HS-27A (cell line): ENCODE results near the gene SUMF1.

ENCODE experiments used
- DNase-seq: peaks from one replicate; pipeline ENCODE4 v3.0.0-alpha.2; 2012; ENCODE audit warnings: low read depth, missing footprints

The SUMF1 gene

DNA sequence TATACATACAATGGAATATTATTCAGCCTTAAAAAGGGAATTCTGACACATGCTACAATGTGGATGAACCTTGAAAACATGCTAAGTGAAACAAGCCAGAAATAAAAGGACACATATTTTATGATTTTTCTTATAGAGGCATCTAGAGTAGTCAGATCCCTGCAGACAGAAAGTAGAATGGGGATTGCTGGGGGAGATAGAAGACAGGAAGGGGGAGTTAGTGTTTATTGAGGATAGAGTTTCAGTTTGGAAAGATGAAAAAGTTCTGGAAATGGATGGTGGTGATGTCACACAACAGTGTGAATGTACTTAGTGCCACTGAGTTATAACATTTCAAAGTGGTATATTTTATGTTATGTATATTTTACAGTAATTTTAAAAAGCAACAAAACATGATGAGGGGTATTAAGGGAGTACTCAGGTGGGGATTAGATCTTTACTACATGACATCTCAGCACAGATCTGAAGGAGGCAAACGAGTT lies 30.8 kb upstream of the SUMF1 start:
- DNase-seq = no peak

DNA sequence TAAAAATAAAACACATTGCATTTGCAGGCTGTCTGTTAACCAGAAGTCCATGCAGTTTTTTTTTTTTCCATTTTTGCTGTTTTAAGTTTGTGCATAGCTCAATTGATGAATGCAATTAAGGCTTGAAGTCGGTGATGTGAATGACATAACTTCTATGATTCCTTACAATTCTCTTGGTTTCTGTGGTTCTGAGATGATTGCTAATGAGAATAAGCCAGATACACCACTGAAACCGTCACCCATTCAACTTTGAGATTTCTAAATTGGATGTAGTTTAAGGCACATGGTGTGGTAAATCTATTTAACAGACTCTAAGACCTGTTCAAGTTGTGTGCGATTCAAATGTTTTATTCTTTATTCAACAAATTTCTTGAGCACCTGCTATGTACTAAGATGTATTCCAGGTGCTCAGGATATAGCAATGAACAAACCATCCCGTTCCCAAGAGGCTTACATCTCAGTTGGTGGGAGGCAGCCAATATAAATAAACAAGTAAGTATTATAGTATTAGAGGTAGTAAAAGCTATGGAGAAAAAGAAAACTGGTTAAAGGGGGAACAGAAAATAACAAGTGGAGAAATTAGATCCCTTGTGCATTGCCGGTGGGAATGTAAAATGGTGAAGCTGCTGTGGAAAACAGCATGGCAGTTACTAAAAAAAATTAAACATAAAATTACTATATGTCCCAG lies 30.1 kb upstream of the SUMF1 start:
- DNase-seq = no peak

DNA sequence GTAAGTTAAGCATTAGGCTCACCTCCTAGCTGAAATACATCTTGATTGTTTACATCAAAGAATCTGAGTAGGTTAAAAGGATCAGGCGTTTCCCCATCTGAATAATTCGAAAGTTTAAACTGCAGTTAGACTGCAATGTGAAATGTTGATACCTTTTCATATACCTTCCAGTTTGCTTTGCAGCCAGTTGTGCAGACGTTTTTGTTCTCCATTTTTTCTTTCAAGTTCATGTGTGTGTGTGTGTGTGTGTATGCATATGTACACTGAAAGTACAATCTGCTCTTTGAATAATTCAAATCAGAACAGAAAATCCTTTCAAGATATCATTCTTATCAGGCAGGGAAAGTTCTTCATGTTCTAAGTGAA lies 29.0 kb upstream of the SUMF1 start:
- DNase-seq = no peak

DNA sequence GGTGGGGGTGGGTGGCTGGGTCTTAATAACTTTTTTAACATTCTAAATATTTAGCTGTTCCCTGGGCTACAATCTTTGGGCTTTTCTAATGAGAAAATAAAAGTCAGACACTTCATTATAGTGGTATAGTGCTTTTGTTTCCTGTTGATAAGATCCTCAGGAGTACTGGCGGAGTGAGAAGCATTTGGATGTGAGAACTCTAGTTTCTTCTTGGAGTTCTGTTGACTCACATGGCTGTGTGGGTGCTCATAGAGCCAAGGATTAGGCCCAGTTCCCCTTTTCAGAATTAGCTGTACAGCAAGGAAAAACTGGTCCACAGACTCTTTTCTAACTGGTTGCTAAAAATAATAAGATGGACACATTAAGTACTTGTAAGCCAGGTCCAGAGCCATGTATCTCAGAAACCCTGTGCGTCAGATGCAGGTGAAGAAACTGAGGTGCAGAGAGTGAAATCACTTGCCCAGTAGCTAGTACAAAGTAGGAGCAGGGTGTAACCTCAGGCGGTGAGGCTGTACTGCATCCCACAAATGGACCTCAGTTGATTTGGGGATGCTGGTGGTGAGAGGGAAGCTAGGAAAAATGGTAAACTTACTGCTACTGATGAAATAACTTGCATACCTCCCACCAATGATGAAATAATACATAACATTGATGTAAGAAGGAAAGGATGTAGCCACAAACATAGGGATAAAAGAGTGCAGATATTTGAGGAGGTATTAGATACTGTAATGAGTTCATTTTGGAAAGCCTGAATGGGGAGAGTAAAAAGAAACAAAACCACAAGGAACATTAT lies 28.4 kb upstream of the SUMF1 start:
- DNase-seq = no peak

DNA sequence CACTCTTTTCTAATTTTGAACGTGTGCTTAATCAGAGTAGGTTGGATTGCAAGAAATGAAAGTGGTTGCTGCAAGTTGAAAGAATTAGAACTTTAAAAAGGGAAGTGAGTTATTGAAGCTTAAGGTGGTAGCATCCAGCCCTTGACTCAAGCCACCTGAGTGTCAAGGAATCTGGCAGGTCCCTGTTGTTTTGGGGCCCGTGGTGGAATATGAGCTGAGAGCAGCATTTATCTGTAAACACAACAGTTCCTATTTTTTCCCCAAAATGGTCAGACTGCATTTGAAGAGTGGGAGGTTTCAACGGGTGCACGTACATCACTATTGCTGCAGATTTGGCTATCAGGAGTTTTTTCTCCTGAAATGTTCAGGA lies 27.8 kb upstream of the SUMF1 start:
- no peak for DNase-seq

DNA sequence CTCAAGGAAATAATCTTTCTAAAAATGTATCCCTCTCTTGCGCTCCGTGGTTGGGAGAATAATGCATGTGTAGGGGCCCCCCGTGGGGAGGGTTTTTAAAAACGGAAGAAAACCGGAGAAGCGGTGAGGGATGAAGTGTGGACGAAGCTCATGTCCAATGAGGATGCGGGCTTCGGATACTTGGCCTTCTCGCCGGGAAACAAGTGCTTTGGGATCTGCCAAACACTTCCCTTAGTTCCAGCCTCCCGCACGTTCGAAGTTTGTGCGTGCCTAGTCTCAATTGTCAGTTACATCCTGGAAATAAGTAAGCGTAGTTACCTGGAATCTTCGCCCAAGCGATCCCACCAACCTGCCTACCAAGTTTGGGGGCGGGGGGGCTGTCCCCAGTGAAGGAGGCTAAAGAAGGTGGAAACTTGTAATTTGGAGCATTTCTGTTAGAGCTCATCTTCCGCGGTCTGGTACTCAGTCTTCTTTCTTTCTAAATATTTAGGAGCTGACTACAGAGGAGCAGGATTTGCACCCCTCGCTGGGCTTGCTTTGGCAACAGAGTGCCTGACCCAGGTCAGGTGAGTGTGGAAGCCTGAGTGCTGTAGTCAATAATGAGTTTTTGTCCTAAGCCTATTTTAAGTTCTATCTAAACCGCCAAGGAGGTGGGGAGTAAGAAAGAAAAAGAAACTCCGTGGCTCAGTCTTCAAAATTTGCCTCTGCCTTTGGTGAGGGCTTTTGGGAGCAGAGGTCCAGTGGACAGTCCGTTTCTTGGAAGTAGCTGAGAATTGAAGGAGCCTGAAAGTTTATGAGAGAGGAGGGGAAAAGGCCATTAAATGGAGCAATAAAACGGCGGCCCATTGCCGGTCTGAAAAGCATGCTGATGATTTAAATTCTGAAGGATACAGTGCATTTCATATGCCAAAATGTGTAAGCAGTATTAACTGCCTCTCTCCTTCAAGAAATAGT lies 27.1 kb upstream of the SUMF1 start:
- DNase-seq = no peak

DNA sequence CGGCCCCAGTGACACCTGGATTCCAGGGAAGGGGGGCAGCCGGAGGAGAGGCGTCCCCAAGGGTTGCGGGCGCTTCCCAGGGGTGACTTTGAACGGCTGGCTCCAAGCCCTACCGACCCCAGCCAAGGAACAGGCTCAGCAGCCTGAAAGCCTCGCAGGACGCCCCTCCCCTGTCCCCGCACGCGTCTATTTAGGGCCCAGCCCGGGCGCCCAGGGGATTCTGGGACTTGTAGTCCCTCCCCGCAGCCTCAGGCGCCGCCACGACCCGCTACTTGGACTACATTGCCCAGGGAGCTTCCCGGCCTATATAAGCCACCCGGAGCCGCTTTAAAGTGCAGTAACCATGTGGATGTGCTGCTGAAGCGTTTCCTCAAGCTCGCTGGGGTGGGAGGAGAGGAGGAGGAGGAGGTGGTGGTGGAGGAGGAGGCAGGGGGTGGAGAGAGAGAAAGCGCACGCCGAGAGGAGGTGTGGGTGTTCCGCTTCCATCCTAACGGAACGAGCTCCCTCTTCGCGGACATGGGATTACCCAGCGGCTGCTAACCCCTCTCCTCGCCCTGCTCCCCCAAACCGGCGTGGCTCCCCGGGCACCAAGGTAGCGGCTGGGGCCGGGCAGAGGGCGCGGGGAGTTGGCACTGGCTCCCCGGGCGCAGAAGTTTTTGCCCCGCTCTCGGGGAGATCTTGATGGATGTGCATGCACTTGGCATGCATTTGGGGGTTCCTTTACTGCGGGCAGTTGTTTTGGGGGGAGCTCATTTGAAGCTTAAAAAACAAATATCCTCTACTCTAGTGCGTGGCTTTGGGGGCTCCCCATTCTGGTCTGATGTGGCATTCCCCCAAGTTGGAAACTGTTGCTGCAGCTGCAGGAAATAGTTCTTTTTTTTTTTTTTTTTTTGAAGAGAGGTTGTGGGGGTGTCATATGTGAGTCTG lies 26.2 kb upstream of the SUMF1 start, which contains the start of gene ITPR1:
ITPR1 (plus strand) TSS at position 335 of the 927 bp plus-strand sequence. CDS start 23,144 bp downstream, outside the sequence.
- peak; percentile 88 for DNase-seq

DNA sequence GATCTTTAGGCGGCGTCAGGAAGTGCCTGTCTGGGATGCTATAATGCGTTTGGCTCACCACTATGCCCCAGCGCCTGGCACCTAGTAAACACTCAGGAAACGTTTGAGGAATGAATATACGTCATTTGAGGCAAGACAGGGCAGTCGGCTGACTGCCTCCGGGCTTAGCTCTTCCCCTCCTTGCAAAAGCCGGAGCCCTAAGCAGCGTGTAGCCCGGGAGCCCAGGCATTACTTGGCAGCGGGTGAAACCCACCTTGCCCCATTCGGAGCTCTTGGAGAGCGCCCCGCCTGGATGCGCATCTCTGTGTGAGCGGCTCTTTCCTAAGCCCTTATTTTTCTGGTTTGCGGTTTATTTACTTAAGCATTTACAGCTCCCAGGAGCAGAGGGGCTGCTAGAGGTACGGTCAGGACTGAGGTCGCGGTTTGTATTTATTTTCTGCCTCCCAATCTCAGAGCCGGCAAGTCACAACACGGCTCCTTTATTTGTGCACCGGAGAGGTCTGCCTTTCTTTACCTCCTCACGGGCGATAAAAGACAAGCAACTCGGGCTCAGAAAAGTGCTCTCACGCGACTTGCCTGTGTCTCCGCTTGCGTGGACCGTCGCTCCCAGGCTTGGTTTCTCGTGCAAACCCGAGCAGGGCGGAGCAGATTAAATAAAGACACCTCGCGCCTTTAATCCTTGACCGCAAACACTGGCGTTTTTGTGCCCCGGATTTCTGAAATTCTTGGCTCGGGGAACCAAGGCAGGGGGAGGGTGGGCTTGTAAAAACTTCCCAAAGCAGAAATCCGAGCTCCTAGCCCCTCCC lies 25.3 kb upstream of the SUMF1 start:
- no peak for DNase-seq

DNA sequence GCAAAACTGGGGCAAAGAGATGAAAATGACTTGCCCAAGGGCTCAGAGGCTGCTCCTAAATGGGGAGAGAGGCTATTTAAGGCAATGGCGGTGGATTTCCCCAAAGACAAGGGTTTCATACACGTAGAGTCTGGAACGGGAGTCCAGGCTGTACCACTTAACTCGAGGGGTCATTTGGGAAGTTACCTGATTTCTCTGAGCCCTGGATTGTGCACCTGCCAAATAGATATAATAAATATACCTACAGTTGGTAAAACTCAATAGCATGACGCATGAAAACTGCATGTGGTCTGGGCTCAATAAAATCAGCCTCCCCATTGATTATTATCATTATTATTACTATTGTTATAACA lies 24.8 kb upstream of the SUMF1 start:
- no peak for DNase-seq

DNA sequence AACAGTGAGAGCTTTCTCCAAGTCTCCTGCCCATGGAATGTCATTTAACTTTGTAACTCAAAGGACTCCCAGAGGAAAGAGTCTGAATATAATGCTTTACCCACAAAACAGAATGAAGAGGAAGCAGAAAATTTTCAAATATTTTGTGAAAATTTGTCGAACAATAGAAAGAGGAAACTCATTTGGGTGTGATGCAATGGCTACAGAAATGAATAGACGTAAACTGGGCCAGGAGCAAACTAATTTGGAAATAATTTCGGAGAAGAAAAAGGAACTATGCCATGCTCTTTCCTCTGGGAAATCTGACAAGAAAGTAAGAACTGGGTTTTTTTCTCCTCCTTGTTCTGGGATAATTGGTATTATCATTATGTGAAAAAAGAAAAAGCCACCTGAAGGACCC lies 11.2 kb upstream of the SUMF1 start:
- no peak for DNase-seq

DNA sequence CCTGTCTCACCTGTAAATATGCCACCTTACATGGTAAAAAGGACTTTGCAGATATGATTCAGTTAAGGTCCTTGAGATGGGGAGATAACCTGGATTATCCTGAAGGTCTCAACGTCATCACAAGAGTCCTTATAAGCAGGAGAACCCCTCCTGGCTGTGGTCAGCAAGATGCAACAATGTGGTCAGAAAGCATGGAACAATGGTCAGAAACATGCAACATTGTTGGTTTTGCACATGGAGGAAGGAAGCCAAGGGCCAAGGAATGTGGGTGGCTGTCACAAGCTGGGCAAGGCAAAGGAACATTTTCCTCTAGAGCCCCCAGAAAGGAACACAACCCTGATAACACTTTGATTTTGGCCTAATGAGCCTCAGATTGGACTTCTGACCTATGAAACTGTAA lies 9.4 kb upstream of the SUMF1 start:
- no peak for DNase-seq

DNA sequence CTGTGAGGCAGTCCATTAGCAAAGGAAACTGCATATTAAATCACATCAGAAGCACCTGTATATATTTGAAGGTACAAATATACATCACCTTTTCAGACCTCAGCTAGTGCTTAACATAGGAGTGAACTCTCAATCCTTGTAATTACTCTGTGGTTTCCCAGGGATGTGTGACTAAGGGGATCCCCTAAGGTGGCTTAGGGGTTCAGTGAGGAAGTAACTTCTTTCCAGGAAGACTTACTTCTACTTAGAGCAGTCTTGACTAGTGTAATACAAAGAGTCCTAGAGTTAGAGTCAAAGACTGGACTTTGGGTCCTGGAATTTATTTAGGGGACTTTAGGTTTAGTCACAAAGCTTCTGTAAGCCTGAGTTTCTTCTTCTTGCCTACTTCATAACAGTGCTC lies 8.7 kb upstream of the SUMF1 start:
- no peak for DNase-seq

DNA sequence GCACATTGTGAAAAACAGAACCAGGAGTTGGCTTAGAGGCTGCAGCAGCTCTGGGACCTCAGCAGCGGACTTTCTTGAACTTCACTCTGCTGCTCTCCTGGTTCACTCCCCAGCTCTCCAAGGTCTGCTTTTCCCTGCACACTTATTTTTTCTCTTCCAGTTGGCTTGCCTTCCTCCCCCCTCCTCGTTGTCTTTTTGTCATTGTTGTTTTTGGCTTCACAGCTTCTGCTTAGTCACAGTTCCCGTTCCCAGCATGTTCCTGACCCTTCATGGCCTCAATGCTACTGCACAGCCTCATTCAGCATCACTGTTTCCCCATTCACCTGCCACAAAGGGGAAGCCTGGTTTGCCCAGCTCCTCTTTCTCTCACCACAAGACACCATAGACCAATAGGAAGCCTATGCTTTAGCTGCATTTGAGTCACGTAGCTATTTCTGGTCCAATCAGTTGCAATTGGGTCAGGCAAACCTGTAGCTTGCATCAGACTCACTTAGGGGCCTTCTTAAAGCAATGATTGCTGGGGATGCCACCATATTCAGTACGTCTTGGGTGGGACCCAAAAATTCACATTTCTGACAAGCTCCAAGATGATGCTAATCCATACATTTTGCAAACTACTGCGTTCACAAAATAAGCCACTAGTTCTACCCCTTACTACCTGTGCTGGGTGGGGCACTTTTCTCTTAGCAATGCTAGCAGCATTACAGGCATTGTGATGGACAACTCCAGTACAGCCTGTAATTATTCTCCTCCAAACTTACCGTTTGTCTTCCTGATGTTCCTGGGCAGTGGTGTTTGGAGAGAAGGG lies 7.8 kb upstream of the SUMF1 start:
- DNase-seq = no peak

DNA sequence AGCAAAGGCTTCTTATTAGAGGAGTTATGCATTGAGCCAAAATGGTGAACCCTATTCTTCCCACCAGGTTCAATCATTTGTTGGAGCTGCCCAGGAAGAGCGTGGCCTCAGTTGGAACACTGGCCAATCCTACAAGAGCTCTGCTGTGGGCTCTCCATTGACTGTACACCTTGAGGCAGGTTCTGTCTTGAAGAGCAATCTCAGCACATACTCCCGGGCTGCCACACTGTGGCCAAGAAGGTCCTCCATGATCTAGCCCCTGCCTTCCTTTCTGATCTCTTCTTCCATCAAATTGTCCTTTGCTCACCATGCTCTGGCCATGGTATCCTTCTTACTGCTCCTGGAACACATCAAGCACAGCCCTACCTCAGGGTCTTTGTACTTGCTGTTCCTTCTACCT lies 5.7 kb upstream of the SUMF1 start:
- DNase-seq = no peak

DNA sequence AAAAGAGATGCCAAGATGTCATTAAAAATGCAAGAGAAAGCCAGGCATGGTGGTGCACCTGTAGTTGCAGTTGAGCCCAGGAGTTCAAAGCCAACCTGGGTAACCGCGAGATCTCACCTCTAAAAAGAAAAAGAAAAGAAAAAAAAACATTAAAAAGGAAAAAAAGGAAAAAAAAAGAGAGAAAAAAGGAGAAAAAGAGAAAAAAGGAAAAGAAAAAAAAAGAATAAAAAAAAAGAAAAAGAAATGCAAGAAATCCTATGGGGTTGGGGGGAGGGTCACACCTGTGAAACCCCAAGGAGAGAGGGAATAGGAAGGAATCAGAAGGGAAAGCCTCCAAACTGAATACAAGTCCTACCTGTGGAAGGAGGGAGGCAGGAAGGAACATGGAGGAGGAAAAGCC lies 5.2 kb upstream of the SUMF1 start:
- DNase-seq = no peak

DNA sequence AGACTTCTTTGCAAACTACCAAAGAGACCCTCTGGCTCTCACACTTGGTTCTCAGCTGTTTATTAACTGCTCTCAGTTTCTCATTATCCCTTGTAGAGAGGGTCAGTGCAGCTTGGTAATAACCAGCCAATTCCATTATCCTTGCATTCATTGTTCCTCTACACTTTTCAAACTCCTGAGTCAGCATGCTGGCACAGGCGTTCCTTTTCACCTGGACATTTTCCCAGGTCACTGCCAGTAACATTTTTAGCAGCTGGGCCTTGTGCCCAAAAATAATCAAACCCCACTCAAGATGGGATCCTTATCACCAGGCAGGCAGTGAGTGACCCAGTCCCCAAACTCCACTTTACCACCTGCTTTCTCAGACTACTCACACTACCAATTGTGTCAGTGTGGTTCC lies 4.8 kb upstream of the SUMF1 start:
- DNase-seq = no peak

DNA sequence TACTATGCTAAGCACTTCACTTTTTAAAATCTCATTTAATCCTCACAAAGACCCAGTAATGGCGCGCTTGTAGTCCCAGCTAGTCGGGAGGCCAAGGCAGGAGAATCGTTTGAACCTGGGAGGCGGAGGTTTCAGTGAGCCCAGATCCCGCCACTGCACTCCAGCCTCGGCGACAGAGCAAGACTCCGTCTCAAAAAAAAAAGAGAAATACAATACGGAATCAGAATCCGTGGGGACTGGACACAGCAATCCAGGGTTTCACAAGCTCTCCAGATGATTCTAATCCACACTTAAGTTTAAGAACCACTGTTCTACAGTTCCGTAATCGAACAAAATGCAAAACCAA lies 426 bp upstream of the SUMF1 start:
- no peak for DNase-seq

DNA sequence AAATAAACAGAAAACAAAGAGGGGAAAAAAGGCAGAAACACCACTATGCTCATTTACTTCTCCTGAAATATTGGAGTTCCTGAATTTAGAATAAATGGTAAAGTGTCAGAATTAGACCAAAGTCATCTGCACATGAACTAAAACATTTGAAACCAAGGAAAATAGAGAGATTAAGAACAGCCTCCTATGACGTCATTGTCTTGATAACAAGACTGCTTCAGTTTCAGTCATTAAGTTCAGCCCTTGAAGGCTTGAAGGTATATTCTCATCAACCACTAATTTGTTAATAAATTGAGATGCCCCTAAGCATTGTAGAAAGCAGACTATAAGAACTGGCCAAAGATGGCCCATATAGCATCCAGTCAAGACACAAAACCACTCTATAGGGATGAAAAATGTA lies 2.5 kb downstream of the SUMF1 start:
- no peak for DNase-seq

DNA sequence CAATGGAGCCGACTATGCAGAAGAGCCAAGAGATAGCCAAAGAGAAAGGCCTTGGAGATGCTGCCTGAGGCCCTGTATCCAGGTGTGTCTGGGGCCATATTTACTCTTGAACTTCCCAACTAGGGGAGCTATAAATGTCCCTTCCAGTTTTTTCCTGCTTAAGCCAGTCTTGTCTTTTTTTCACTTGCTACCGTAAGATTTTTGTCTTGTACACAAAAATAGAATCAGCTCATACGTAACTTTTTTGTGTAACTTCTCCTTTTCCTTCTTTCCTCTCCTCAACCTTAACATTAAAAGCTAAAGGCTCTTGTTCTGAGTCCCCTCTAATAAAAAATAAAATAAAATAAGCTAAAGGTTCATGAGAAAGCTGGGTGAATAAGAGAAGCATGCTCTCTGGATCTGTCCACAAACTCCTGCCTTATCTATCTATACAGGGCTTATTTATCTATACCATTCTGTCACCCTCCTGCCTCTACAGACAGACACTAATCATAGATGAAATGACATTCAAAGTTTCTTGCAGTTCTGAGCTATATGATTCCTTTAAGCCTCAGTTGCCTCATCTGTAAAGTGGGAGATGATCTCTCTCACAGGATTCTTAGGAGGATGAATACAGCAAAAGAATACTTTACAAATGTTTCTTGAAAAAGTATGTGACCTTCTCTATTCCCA lies 4.6 kb downstream of the SUMF1 start:
- DNase-seq = no peak
